ENCODE measurements around the gene VWF.
"Not testable (repeated sequence)": the region's sequence is repeated elsewhere in the genome, so short reads cannot be mapped to it uniquely, and the experiment has no call there.

The VWF gene

GRCh38 chr12:6154730-6155459 lies 30.4 kb upstream of the VWF start:
- Histone ChIP-seq H3K27ac (peak overlapping the region in 3 of 11 experiments; percentile 10 to 30 (median 14); a peak in 2 of 22 replicates), H3K36me3 (no peaks in the 10 kb centered on the region), H3K4me1 (peaks cover 15 to 28% (median 20%) of the 10 kb centered on the region in 10 experiments), H3K27me3 (no peaks in the 10 kb centered on the region), H3K4me3 (no peak overlapping the region), H3K4me2 (no peak overlapping the region), H4K20me1 (no peaks in the 10 kb centered on the region), H3K9ac (no peak overlapping the region), H3K9me3 (replicated peaks in 1 of 11) (peaks cover 0 to 19% (median 15%) of the 10 kb centered on the region in 11 experiments; a peak in 15 of 22 replicates)
- TF ChIP-seq Cebpa-rat (IDR thresholded peaks at IDR 0.05), result no peak

- H3K9ac ChIP-seq, H3K4me3 ChIP-seq, H3K27ac ChIP-seq, H4K20me1 ChIP-seq, H3K36me3 ChIP-seq, H3K27me3 ChIP-seq, H3K4me2 ChIP-seq: not testable (repeated sequence)
- Histone ChIP-seq H3K4me1 (peaks cover 8 to 53% (median 28%) of the 10 kb centered on the region in 10 experiments; a peak in 18 of 20 replicates), H3K9me3 (replicated peaks in 1 of 11) (peaks cover 0 to 14% (median 7%) of the 10 kb centered on the region in 11 experiments; a peak in 9 of 22 replicates)
These were observed 24.3 kb upstream of the VWF start for GRCh38 chr12:6148722-6149121.

GRCh38 chr12:6148061-6148460 lies 23.6 kb upstream of the VWF start:
- H3K4me2 ChIP-seq, result 0 out of 22 replicates have a peak overlapping the region, but pooled peaks of 2 of the 11 experiments have one; percentile 17 to 23
- H3K4me3 ChIP-seq, result no peak overlapping the region
- H3K27me3 ChIP-seq, result no peaks in the 10 kb centered on the region
- H3K9ac ChIP-seq, result no peak overlapping the region
- H4K20me1 ChIP-seq, result no peaks in the 10 kb centered on the region
- H3K4me1 ChIP-seq, result peaks cover 9 to 59% (median 34%) of the 10 kb centered on the region in 10 experiments; a peak in 18 of 20 replicates
- TF ChIP-seq Cebpa-rat (IDR thresholded peaks at IDR 0.05), result no peak
- H3K36me3 ChIP-seq, result no peaks in the 10 kb centered on the region
- peaks cover 0 to 18% (median 8%) of the 10 kb centered on the region in 11 experiments; a peak in 10 of 22 replicates for H3K9me3 ChIP-seq (replicated peaks in 1 of 11)
- H3K27ac ChIP-seq, result 0 out of 22 replicates have a peak overlapping the region, but pooled peaks of 1 of the 11 experiments have one; percentile 4

- TF ChIP-seq Cebpa-rat (IDR thresholded peaks at IDR 0.05), result no peak
These were observed 22.5 kb upstream of the VWF start for GRCh38 chr12:6146951-6147350.

GRCh38 chr12:6146509-6146908 lies 22.0 kb upstream of the VWF start:
- H3K4me2 ChIP-seq, result peak overlapping the region in 7 of 11 experiments; percentile 51 to 80 (median 65); a peak in 11 of 22 replicates
- no peak overlapping the region for H3K4me3 ChIP-seq
- H3K9me3 ChIP-seq (replicated peaks in 1 of 11), result peaks cover 0 to 25% (median 11%) of the 10 kb centered on the region in 11 experiments; a peak in 10 of 22 replicates
- peak overlapping the region in 8 of 11 experiments; percentile 79 to 99 (median 97); a peak in 12 of 22 replicates for H3K27ac ChIP-seq
- no peak for TF ChIP-seq Cebpa-rat (IDR thresholded peaks at IDR 0.05)
- no peaks in the 10 kb centered on the region for H3K27me3 ChIP-seq
- H3K36me3 ChIP-seq, result no peaks in the 10 kb centered on the region
- H4K20me1 ChIP-seq, result no peaks in the 10 kb centered on the region
- H3K4me1 ChIP-seq, result peaks cover 21 to 65% (median 50%) of the 10 kb centered on the region in 10 experiments
- 0 out of 22 replicates have a peak overlapping the region, but pooled peaks of 1 of the 11 experiments have one; percentile 76 for H3K9ac ChIP-seq

More at GRCh38 chr12:6146951-6147350, 22.5 kb upstream of the VWF start:
- Histone ChIP-seq H3K4me2 (peak overlapping the region in 2 of 11 experiments; percentile 61 to 69; a peak in 3 of 22 replicates), H3K27me3 (no peaks in the 10 kb centered on the region), H3K4me1 (peaks cover 17 to 61% (median 45%) of the 10 kb centered on the region in 10 experiments), H3K27ac (no peak overlapping the region; a peak in 1 of 22 replicates), H3K9ac (no peak overlapping the region), H3K9me3 (replicated peaks in 1 of 11) (peaks cover 0 to 25% (median 11%) of the 10 kb centered on the region in 11 experiments; a peak in 10 of 22 replicates), H4K20me1 (no peaks in the 10 kb centered on the region), H3K4me3 (no peak overlapping the region), H3K36me3 (no peaks in the 10 kb centered on the region)

GRCh38 chr12:6145564-6145963 lies 21.1 kb upstream of the VWF start:
- H3K4me1 ChIP-seq, result peaks cover 31 to 74% (median 58%) of the 10 kb centered on the region in 10 experiments
- peaks cover 0 to 25% (median 11%) of the 10 kb centered on the region in 11 experiments; a peak in 10 of 22 replicates for H3K9me3 ChIP-seq (replicated peaks in 1 of 11)
- H3K27me3 ChIP-seq, result no peaks in the 10 kb centered on the region
- TF ChIP-seq Cebpa-rat (IDR thresholded peaks at IDR 0.05), result no peak
- H3K27ac ChIP-seq, result peak overlapping the region; percentile 79 to 99 (median 89)
- peak overlapping the region; percentile 67 to 81 (median 76); a peak in 21 of 22 replicates for H3K9ac ChIP-seq
- H4K20me1 ChIP-seq, result no peaks in the 10 kb centered on the region
- H3K4me3 ChIP-seq, result no peak overlapping the region
- H3K4me2 ChIP-seq, result peak overlapping the region; percentile 34 to 80 (median 60)
- H3K36me3 ChIP-seq, result no peaks in the 10 kb centered on the region

- Histone ChIP-seq H3K9ac (peak overlapping the region in 8 of 11 experiments; percentile 34 to 88 (median 82); a peak in 8 of 22 replicates), H3K27ac (peak overlapping the region; percentile 96 to 99 (median 98); a peak in 21 of 22 replicates), H3K9me3 (replicated peaks in 1 of 11) (peaks cover 0 to 25% (median 11%) of the 10 kb centered on the region in 11 experiments; a peak in 11 of 22 replicates), H3K4me2 (peak overlapping the region; percentile 1 to 89 (median 82); a peak in 17 of 22 replicates), H4K20me1 (no peaks in the 10 kb centered on the region), H3K36me3 (no peaks in the 10 kb centered on the region), H3K4me1 (peaks cover 54 to 95% (median 80%) of the 10 kb centered on the region in 10 experiments), H3K4me3 (no peak overlapping the region), H3K27me3 (no peaks in the 10 kb centered on the region)
- no peak for TF ChIP-seq Cebpa-rat (IDR thresholded peaks at IDR 0.05)
These were observed 18.8 kb upstream of the VWF start for GRCh38 chr12:6143303-6143675.

GRCh38 chr12:6142368-6143302 lies 18.2 kb upstream of the VWF start:
- H3K9ac ChIP-seq, result peak overlapping the region in 10 of 11 experiments; percentile 80 to 89 (median 86); a peak in 15 of 22 replicates
- peak overlapping the region; percentile 1 to 89 (median 82); a peak in 19 of 22 replicates for H3K4me2 ChIP-seq
- peaks cover 55 to 95% (median 82%) of the 10 kb centered on the region in 10 experiments for H3K4me1 ChIP-seq
- peak overlapping the region; percentile 96 to 99 (median 98); a peak in 21 of 22 replicates for H3K27ac ChIP-seq
- not testable (repeated sequence) for H3K36me3 ChIP-seq, H4K20me1 ChIP-seq, H3K4me3 ChIP-seq, H3K27me3 ChIP-seq
- H3K9me3 ChIP-seq (replicated peaks in 1 of 11), result peaks cover 0 to 25% (median 11%) of the 10 kb centered on the region in 11 experiments; a peak in 12 of 22 replicates

- H3K9me3 ChIP-seq (replicated peaks in 1 of 11), result peaks cover 0 to 32% (median 11%) of the 10 kb centered on the region in 11 experiments; a peak in 13 of 22 replicates
- H3K4me3 ChIP-seq, H4K20me1 ChIP-seq, H3K27me3 ChIP-seq, H3K36me3 ChIP-seq: not testable (repeated sequence)
- peak overlapping the region; percentile 96 to 99 (median 98) for H3K27ac ChIP-seq
- peaks cover 55 to 98% (median 86%) of the 10 kb centered on the region in 10 experiments for H3K4me1 ChIP-seq
- H3K4me2 ChIP-seq, result peak overlapping the region; percentile 75 to 89 (median 82)
- H3K9ac ChIP-seq, result peak overlapping the region; percentile 80 to 90 (median 86)
These were observed 17.4 kb upstream of the VWF start for GRCh38 chr12:6141731-6142367.

Measured in BLaER1 treated with 17β-estradiol and CSF1 and Interleukin-3, amounts not matched to agents 10 nM and 100 nM (cell line).